Lower leg skin (tissue), 3 donors: ENCODE results near the gene ZNF335.

Experiments
- POLR2A ChIP-seq, 2 donors: fragments of 450-650 bp; IDR thresholded peaks; one replicate each; pipeline ENCODE4 v1.6.1; 2016 to 2017; ENCODE audit warnings: antibody characterized with exemption in 2 of 2, mild to moderate bottlenecking in 1 of 2, moderate library complexity in 1 of 2
- TF ChIP-seq, protein P1 (sequence below), 3 donors: fragments of 450-650 bp; IDR thresholded peaks; one replicate each; pipeline ENCODE4 v1.5.1; 2016; ENCODE audit warnings: antibody characterized with exemption in 3 of 3, mild to moderate bottlenecking in 3 of 3, moderate library complexity in 2 of 3

DNA sequence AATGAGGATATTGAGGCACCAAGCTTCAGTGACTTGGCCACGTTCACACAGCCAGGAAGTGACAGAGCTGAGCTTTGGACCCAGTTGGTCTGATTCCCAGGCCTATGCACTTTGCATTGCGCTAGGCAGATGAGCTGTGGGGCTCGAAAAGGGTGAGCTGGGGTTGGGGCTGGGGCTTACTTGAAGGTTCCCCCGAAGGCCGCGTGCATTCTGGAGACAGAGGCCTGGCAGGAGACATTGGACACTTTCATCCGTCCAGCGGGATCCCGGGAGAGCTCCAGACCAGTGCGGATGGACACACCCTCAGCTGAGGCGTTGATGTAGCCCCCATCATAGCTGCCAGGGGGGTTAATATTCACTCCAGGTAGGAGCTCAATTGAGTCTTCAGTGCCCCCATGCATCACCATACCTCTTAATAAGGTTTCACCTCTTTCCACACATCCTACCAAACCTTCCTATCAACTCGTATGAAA is 62.6 kb downstream of the ZNF335 start:
- TF ChIP-seq, protein P1, sequence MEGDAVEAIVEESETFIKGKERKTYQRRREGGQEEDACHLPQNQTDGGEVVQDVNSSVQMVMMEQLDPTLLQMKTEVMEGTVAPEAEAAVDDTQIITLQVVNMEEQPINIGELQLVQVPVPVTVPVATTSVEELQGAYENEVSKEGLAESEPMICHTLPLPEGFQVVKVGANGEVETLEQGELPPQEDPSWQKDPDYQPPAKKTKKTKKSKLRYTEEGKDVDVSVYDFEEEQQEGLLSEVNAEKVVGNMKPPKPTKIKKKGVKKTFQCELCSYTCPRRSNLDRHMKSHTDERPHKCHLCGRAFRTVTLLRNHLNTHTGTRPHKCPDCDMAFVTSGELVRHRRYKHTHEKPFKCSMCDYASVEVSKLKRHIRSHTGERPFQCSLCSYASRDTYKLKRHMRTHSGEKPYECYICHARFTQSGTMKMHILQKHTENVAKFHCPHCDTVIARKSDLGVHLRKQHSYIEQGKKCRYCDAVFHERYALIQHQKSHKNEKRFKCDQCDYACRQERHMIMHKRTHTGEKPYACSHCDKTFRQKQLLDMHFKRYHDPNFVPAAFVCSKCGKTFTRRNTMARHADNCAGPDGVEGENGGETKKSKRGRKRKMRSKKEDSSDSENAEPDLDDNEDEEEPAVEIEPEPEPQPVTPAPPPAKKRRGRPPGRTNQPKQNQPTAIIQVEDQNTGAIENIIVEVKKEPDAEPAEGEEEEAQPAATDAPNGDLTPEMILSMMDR (IDR thresholded peaks at IDR 0.05), result peak in 1 of 3 donors; percentile 7
- TF ChIP-seq POLR2A (IDR thresholded peaks at IDR 0.05), result no peak
